GM12873 (cell line): ENCODE measurements around the gene FABP1.

Experiments
- TF ChIP-seq, protein P1 (sequence below): IDR thresholded peaks from 2 replicates; pipeline ENCODE4 v1.5.1; 2012; ENCODE audit warnings: low read depth, mild to moderate bottlenecking, moderate library complexity, low read length, control low read depth; ENCODE audit not compliant: insufficient read depth; ENCODE audit errors: missing control alignments

FABP1 gene

DNA sequence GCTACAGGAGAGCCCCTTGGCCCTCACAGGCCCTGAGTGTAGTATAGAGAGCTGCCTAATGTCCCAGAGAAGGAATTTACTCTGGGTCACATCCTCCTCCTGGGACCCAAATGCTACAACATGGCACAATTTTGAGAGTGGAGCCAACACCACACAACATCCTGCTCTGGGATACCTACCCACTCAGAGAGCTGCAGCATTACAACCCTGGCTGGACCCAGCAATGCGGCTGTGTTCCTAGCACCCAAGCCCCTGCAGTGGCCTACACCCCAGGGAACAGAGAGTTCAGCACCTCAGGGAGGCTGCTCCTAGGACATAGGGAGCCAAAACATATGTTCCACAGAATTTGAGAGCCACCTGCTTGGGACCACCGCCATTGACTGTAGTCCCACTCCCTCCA lies 19.3 kb upstream of the FABP1 start:
- TF ChIP-seq, protein P1, sequence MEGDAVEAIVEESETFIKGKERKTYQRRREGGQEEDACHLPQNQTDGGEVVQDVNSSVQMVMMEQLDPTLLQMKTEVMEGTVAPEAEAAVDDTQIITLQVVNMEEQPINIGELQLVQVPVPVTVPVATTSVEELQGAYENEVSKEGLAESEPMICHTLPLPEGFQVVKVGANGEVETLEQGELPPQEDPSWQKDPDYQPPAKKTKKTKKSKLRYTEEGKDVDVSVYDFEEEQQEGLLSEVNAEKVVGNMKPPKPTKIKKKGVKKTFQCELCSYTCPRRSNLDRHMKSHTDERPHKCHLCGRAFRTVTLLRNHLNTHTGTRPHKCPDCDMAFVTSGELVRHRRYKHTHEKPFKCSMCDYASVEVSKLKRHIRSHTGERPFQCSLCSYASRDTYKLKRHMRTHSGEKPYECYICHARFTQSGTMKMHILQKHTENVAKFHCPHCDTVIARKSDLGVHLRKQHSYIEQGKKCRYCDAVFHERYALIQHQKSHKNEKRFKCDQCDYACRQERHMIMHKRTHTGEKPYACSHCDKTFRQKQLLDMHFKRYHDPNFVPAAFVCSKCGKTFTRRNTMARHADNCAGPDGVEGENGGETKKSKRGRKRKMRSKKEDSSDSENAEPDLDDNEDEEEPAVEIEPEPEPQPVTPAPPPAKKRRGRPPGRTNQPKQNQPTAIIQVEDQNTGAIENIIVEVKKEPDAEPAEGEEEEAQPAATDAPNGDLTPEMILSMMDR = no peak

DNA sequence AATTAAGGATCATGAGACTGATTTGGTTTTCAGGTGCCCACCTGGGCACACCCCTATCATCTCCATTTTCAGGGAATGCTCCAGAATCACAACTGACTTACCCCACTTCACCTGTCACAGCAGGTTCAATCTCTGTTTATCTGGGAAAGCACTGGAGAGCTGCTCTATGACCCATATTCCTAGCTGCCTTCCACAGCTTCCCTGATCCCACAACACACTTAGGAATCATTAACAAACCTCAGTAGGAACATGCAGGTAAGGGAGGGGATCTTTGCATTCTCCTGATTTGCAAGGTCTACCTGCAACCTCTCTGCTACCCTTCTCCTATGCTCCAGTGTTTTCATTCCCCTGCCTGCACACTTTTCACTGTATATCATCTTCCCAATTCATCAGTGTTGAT lies 18.7 kb upstream of the FABP1 start:
- TF ChIP-seq, protein P1 = no peak

DNA sequence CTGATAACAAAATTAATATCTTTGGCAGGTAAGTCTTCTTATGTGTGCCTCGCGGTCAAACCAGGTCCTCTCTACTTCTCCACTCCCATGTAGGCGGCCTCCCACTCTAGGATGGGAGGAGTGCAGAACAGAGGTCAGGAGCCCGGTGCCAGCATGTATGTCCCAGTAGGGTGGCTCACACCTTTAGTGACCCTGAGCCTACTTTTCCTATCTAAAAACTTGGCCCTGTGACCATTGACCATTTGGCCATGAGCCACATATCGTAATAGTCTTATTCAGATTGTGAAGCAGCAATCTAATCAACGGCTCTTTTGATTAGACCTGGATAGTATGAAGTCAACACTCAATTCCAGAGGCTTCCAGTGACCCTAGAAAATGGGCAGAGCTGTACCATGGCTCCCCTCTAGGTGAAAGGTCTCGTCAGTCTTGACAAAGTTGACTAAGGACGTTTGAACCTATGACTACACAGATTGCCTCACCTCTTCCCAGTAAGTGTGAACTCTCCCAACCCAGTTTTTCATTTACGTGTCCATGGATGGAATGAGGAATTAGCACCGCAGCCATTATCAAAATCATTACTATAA lies 17.1 kb upstream of the FABP1 start:
- TF ChIP-seq, protein P1 = no peak

DNA sequence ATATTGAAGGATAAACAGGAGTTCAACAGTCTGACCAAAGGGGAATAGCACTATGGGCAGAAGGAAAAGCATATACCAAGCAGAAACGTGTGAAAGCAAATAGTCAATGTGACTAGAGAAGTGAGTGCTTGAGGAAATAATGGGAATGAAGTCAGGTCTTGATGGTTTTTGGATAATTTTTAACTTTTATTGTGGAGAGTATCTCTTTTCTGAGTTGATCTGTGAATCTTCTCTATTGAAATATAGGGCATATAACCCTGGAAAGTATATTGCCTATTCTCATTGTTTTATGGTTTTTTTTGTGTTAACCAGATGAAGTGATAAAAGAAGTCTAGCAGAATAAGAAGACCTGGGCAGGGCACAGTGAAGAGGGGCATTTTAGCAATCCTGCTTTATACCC lies 16.4 kb upstream of the FABP1 start:
- TF ChIP-seq, protein P1 = no peak

DNA sequence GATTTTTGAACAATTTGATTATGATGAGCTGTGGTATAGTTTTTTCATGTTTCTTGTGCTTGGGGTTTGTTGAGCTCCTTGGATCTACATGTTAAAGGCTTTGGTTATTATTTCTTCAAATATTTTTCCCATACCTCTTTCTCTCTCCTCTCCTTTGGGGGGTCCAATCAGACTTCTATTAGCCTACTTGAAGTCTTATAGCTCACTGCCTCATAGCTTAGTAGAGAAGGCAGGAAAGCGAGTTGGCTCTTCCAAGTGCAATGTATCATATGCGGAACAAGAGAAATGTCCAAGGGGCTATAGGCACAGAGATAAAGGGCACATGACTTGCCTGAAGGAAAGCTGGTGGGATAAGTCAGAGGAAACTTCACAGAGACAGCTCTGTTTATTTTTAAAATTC lies 14.1 kb upstream of the FABP1 start:
- TF ChIP-seq, protein P1 = no peak

DNA sequence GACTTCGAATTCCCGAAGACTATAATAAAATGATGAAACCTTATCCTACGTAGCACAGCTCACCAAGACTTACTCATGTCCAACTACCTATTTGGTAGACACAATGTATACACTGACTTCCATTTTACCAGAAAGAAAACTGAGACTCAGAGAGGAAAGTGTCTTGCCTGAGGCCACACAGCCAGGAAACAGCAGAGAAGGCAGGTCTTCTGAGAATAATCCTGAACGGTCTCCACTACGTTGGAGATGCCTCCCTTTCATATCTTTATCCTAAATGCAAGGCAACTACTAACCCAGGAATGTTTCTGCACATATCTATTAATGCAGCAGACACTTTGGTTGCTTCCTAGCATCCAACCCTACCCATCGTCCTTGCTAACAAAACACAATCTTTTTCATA lies 11.9 kb upstream of the FABP1 start:
- TF ChIP-seq, protein P1 = no peak

DNA sequence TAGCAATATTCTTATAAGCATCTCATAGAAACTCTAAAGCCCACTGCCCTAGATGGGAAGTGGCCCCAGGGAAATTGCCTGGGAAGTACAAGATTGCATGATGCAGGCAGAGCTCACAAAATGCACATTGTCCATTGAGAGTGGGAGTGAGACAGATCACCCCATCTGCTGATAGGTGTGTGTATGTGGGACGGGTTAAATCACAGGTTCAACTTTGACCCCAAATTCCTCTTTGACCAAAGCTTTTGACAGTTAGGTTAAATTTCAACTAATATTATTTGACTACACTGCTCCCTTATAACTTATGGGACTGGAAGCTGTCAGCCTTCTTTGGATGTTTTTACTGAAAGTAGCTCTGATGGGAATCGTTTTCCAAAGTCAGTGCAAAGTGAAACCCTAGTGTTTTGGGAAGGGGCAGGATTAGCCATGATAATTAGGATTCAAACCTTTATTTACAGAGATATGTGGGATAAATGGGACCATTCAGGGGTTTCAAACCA lies 11.4 kb upstream of the FABP1 start:
- TF ChIP-seq, protein P1 = no peak
